Common myeloid progenitor, CD34-positive (primary cell): ENCODE results near the gene CYP2F1. TPM values are rescaled to one million over a fixed set of nuclear protein-coding genes. Genes with fewer than 3 reads are reported as not detected.

Experiments
- CTCF ChIA-PET: fragments of 350-600 bp; sonication (Branson Sonifier 250); formaldehyde crosslinking; loops from one replicate; lab custom pipeline; 2021; ENCODE audit warnings: antibody characterized with exemption; lab: Charles Lee
- POLR2A ChIA-PET: fragments of 350-600 bp; sonication (Branson Sonifier 250); formaldehyde crosslinking; loops from one replicate; lab custom pipeline; 2021; ENCODE audit warnings: antibody characterized with exemption; lab: Charles Lee
- DNase-seq, 3 donors: peaks; one replicate each; pipeline versions ENCODE4 v3.0.0 to v3.0.0-alpha.2; 2013
- H3K27ac ChIP-seq, 2 experiments: 1 replicate in 1 of 2; 2 replicates in 1 of 2; pipeline ENCODE4 v1.7.0; 2013; ENCODE audit warnings: inconsistent platforms in 2 of 2, low read length in 2 of 2, mild to moderate bottlenecking in 2 of 2, low read depth in 1 of 2, moderate library complexity in 1 of 2; ENCODE audit not compliant: severe bottlenecking in 2 of 2, insufficient read depth in 1 of 2, poor library complexity in 1 of 2
- H3K27me3 ChIP-seq, 5 experiments: replicated peaks in 2 of 5; 1 replicate in 3 of 5; 2 replicates in 2 of 5; pipeline versions ENCODE4 v1.6.1 to v1.7.0; 2013; ENCODE audit warnings: low read length in 4 of 5, mild to moderate bottlenecking in 2 of 5, moderate library complexity in 2 of 5, inconsistent platforms in 1 of 5; ENCODE audit not compliant: insufficient read depth in 5 of 5, control insufficient read depth in 4 of 5
- H3K36me3 ChIP-seq, 4 experiments: 1 replicate in 2 of 4; 2 replicates in 2 of 4; pipeline versions ENCODE4 v1.6.1 to v1.7.0; 2013; ENCODE audit warnings: low read length in 3 of 4, control low read depth in 1 of 4, mild to moderate bottlenecking in 1 of 4; ENCODE audit not compliant: control insufficient read depth in 4 of 4, insufficient read depth in 4 of 4
- H3K4me1 ChIP-seq, 4 experiments: 1 replicate in 3 of 4; 2 replicates in 1 of 4; pipeline versions ENCODE4 v1.6.1 to v1.7.1; 2013; ENCODE audit warnings: low read length in 3 of 4, mild to moderate bottlenecking in 3 of 4, control low read depth in 1 of 4, inconsistent platforms in 1 of 4, moderate library complexity in 1 of 4; ENCODE audit not compliant: control insufficient read depth in 4 of 4, insufficient read depth in 4 of 4; ENCODE audit errors: control extremely low read depth in 1 of 4
- H3K4me3 ChIP-seq, 7 experiments: 1 replicate in 4 of 7; 2 replicates in 3 of 7; pipeline versions ENCODE4 v1.5.1 to v1.7.0; 2013; ENCODE audit warnings: mild to moderate bottlenecking in 7 of 7, low read length in 6 of 7, moderate library complexity in 6 of 7, inconsistent platforms in 2 of 7, low read depth in 2 of 7, control low read depth in 1 of 7; ENCODE audit not compliant: insufficient read depth in 4 of 7, control insufficient read depth in 1 of 7; ENCODE audit errors: extremely low read depth in 1 of 7
- H3K9me3 ChIP-seq, 5 experiments: 1 replicate in 4 of 5; 2 replicates in 1 of 5; pipeline versions ENCODE4 v1.6.1 to v1.7.1; 2013; ENCODE audit warnings: low read length in 4 of 5, mild to moderate bottlenecking in 2 of 5, inconsistent platforms in 1 of 5, low read depth in 1 of 5, moderate library complexity in 1 of 5; ENCODE audit not compliant: control insufficient read depth in 4 of 5, insufficient read depth in 2 of 5; ENCODE audit errors: control extremely low read depth in 1 of 5
- WGBS: methylation state at CpG from one replicate; pipeline ENCODE4 v1.1.5; 2013; ENCODE audit not compliant: insufficient coverage; 5-methylcytosine and 5-hydroxymethylcytosine counted together
- polyA plus RNA-seq: library from polyadenylated mRNA; unstranded; fragments of 120-200 nt; gene quantifications from one replicate; pipeline ENCODE4 v1.2.1, GENCODE V29; 2013

CYP2F1 gene
- 0.33 TPM for polyA plus RNA-seq

- CTCF ChIA-PET, result no interaction called here
- WGBS, result 70% methylated on average over 2 of the region's 7 CpGs
Measured at GRCh38 chr19:41114132-41114531, at the start of gene CYP2F1. Gene CYP2F1 (plus strand): TSS chr19:41114432. CDS start chr19:41116189, 1,757 bp downstream.

GRCh38 chr19:41064974-41065569 lies 49.2 kb upstream of the CYP2F1 start:
- Histone ChIP-seq H3K36me3 (no peaks in the 10 kb centered on the region), H3K4me1 (no peaks in the 10 kb centered on the region), H3K27me3 (peaks cover 2 to 19% (median 10%) of the 10 kb centered on the region in 5 experiments), H3K27ac (no peak overlapping the region), H3K4me3 (no peak overlapping the region), H3K9me3 (no peaks in the 10 kb centered on the region)
- ChIA-PET POLR2A (no interaction called here), CTCF (no interaction called here)
- DNase-seq, result peak in 2 of 3 donors; percentile 2 to 3
- 78% methylated on average over 6 of the region's 7 CpGs for WGBS

More at GRCh38 chr19:41114132-41114531, at the start of gene CYP2F1:
- POLR2A ChIA-PET, result no interaction called here
- H3K9me3 ChIP-seq, result no peaks in the 10 kb centered on the region
- H3K27me3 ChIP-seq, result peaks cover 0 to 3% (median 0%) of the 10 kb centered on the region in 5 experiments
- H3K36me3 ChIP-seq, result no peaks in the 10 kb centered on the region
- H3K4me3 ChIP-seq, result no peak within 1 kb of the TSS
- H3K27ac ChIP-seq, result no peak within 1 kb of the TSS
- no peaks in the 10 kb centered on the region for H3K4me1 ChIP-seq
- no peak for DNase-seq

DNA sequence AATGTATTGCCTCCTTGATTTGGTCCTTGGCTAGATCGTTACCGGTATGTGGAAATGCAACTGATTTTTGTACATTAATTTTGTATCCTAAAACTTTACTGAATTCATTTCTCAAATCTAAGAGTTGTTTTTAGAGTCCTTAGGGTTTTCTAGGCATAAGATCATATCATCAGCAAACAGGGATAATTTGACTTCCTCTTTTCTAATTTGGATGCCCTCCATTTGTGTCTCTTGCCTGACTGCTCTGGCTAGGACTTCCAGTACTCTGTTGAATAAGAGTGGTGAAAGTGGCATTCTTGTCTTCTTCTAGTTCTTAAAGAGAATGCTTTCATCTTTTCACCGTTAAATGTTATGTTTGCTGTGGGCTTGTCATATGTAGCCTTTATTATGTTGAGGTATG lies 37.9 kb upstream of the CYP2F1 start:
- CTCF ChIA-PET, result no interaction called here
- peak in 2 of 3 donors; percentile 3 to 23 for DNase-seq
- Histone ChIP-seq H3K4me1 (no peaks in the 10 kb centered on the region), H3K36me3 (no peaks in the 10 kb centered on the region), H3K27ac (no peak overlapping the region), H3K9me3 (peaks cover 0 to 9% (median 1%) of the 10 kb centered on the region in 5 experiments), H3K4me3 (no peak overlapping the region), H3K27me3 (peaks cover 0 to 10% (median 2%) of the 10 kb centered on the region in 5 experiments)
- WGBS, result no CpG with 5 or more reads among the region's 3 CpGs
- POLR2A ChIA-PET, result no interaction called here

GRCh38 chr19:41083516-41083915 lies 30.7 kb upstream of the CYP2F1 start:
- Histone ChIP-seq H3K9me3 (peaks cover 0 to 9% (median 0%) of the 10 kb centered on the region in 5 experiments), H3K27me3 (peaks cover 0 to 24% (median 0%) of the 10 kb centered on the region in 5 experiments), H3K27ac (no peak overlapping the region), H3K36me3 (no peaks in the 10 kb centered on the region), H3K4me3 (no peak overlapping the region), H3K4me1 (no peaks in the 10 kb centered on the region)
- ChIA-PET POLR2A (no interaction called here), CTCF (no interaction called here)
- no peak for DNase-seq
- no CpG with 5 or more reads among the region's 2 CpGs for WGBS

GRCh38 chr19:41085748-41086415 lies 28.4 kb upstream of the CYP2F1 start:
- Histone ChIP-seq H3K9me3 (no peaks in the 10 kb centered on the region), H3K36me3 (no peaks in the 10 kb centered on the region), H3K27ac (no peak overlapping the region), H3K4me3 (no peak overlapping the region), H3K27me3 (peaks cover 0 to 48% (median 5%) of the 10 kb centered on the region in 5 experiments), H3K4me1 (no peaks in the 10 kb centered on the region)
- DNase-seq, result no peak
- ChIA-PET CTCF (no interaction called here), POLR2A (interaction anchor here (0.6 kb wide), 1 partner anchor 464 kb away, joined by 3 read pairs; no protein-coding TSS in a partner anchor)
- no CpG with 5 or more reads among the region's 1 CpG for WGBS

GRCh38 chr19:41088151-41088550 lies 26.1 kb upstream of the CYP2F1 start, which contains the start of gene CYP2A13:
Gene CYP2A13 (plus strand): TSS chr19:41088451. CDS start chr19:41088472, 21 bp downstream.
- Histone ChIP-seq H3K4me1 (no peaks in the 10 kb centered on the region), H3K27me3 (peaks cover 0 to 63% (median 5%) of the 10 kb centered on the region in 5 experiments), H3K9me3 (no peaks in the 10 kb centered on the region), H3K36me3 (no peaks in the 10 kb centered on the region), H3K4me3 (no peak within 1 kb of the TSS), H3K27ac (no peak within 1 kb of the TSS)
- POLR2A ChIA-PET, result no interaction called here
- no peak for DNase-seq
- CTCF ChIA-PET, result no interaction called here
- WGBS, result no CpG with 5 or more reads among the region's 2 CpGs

- 2% methylated on average over 12 of the region's 32 CpGs for WGBS
- no peaks in the 10 kb centered on the region for H3K9me3 ChIP-seq
- POLR2A ChIA-PET, result no interaction called here
Measured at GRCh38 chr19:41089959-41090358, 24.3 kb upstream of the CYP2F1 start.

More at GRCh38 chr19:41089959-41090358, 24.3 kb upstream of the CYP2F1 start:
- Histone ChIP-seq H3K4me1 (no peaks in the 10 kb centered on the region), H3K27me3 (peaks cover 0 to 71% (median 8%) of the 10 kb centered on the region in 5 experiments), H3K36me3 (no peaks in the 10 kb centered on the region), H3K4me3 (no peak overlapping the region), H3K27ac (no peak overlapping the region)
- CTCF ChIA-PET, result interaction anchor here (0.7 kb wide), 1 partner anchor 114 kb away, joined by 4 read pairs; no protein-coding TSS in a partner anchor
- peak in 1 of 3 donors; percentile 2 for DNase-seq
